TTC549 (cell line): Measurements from ENCODE around the gene ACOT2.
"Not testable (repeated sequence)": the region's sequence is repeated elsewhere in the genome, so short reads cannot be mapped to it uniquely, and the experiment has no call there.

Experiments used
- FAIRE-seq: peaks from 2 replicates; lab custom pipeline; 2012; peaks lifted over from hg19 to GRCh38; lab: Jason Lieb, UNC

The ACOT2 gene, protein sequence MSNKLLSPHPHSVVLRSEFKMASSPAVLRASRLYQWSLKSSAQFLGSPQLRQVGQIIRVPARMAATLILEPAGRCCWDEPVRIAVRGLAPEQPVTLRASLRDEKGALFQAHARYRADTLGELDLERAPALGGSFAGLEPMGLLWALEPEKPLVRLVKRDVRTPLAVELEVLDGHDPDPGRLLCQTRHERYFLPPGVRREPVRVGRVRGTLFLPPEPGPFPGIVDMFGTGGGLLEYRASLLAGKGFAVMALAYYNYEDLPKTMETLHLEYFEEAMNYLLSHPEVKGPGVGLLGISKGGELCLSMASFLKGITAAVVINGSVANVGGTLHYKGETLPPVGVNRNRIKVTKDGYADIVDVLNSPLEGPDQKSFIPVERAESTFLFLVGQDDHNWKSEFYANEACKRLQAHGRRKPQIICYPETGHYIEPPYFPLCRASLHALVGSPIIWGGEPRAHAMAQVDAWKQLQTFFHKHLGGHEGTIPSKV

DNA sequence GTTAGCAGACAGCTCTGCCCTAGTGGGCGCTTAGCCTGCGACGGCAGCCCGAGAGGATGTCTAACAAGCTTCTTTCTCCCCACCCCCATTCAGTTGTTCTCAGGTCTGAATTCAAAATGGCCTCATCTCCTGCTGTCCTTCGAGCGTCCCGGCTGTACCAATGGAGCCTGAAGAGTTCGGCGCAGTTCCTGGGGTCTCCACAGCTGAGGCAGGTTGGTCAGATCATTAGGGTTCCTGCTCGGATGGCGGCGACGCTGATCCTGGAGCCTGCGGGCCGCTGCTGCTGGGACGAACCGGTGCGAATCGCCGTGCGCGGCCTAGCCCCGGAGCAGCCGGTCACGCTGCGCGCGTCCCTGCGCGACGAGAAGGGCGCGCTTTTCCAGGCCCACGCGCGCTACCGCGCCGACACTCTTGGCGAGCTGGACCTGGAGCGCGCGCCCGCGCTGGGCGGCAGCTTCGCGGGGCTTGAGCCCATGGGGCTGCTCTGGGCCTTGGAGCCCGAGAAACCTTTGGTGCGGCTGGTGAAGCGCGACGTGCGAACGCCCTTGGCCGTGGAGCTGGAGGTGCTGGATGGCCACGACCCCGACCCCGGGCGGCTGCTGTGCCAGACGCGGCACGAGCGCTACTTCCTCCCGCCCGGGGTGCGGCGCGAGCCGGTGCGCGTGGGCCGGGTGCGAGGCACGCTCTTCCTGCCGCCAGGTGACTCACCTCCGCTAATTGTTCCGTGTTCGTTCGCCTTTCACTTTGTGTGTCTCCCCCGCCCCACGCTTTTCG, at the start of gene ACOT2:
Gene ACOT2 (plus strand): TSS at position 29 of the 774 bp plus-strand sequence. CDS start 28 bp downstream, at position 57.
- FAIRE-seq = not testable (repeated sequence)

DNA sequence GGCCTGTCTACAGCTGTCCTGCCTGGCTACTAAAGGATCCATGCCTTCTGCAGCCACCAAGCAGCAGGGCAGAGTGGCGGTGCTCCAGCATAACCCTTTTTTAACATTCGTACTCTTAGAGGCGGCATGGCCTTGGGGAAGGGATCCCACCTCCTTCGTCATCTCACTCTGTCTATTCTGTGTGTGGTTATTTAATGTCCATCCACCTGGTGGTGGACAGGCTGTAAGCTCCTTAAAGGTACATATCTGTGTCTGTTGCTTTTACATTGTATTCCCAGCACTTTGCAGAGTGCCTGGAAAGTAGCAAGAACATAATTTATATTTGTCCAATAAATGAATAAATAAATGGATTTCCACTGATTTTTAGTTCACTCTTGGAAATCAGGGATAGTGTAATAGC, 47.8 kb upstream of the ACOT2 start:
- no peak for FAIRE-seq

DNA sequence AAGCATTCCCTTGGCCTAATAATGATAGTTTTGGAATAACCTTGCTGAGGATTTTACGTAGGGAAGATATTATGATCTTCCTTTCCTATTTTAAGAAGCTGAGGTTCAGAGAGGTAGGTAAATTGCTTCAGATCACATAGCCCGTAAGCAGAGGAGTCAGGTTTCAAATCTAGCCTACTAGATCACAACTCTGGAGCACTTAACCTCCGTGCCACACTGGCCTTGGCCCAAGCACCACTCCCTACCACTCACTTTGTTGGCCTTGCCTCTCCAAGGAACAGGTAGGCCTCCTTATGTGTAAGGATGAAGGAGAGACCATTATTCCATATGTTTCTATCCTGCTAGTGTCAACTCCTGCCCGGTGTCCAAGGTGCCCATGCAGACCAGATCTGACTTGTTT, 44.5 kb upstream of the ACOT2 start:
- no peak for FAIRE-seq

DNA sequence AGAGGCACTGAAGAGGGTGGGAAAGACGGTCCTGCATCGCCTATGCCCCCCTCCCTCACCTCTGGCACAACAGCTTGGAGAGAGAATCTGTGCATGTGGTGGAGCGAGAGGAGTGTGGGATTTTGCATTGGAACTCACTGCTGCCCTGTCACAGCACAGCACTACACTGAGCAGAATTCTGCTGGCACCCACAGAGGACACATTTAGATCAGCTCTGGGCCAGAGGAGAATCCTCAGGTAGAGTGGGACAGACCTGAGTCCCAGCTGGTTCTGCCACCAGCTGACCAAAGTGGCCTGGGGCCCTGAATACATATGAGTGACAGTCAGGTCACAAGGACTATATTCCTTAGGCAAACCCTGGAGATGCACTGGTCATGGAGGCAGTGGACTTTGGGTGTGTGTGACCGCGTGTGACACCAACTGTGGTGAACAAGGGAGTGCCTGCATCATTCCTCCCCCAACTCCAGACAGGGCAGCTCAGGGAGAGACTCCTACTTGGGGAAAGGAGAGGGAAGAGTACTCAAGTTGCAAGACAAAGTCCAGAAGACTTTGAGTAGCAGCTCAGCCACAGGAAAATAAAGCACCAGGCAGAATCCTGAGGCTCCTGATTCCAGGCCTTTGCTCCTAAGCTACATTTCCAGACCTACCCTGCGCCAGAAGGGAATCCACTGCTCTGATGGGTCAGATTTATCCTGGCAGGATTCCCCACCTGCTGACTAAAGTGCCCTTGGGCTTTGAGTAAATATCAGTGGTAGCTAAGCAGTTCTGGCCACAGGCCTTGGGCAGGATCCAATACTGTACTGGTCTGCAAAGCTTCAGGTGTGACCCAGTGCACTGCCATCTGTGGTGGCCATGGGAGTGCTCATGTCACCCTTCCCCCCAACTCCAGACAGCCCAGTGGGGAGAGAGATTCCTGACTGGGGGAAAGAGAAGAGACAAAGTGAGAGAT, 42.7 kb upstream of the ACOT2 start:
- no peak for FAIRE-seq

DNA sequence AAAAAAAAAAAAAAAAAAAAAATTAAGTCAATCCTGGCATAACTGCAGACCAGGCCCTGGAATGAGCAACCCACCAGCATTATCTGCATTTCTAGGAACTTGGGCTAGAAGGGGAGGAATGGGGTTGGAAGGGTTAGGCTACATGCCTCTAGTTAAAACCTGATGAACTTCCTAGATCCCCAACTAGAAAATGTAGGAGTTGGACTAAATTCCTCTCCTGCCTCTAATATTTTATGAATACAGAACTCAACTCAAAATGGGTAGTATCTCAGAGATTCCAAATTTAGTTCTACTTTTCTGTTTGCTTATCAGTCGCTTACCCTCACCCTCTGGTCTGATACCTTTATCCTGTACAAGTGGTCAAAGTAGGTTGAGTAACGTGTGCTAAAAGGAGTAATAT, 39.7 kb upstream of the ACOT2 start:
- not testable (repeated sequence) for FAIRE-seq

DNA sequence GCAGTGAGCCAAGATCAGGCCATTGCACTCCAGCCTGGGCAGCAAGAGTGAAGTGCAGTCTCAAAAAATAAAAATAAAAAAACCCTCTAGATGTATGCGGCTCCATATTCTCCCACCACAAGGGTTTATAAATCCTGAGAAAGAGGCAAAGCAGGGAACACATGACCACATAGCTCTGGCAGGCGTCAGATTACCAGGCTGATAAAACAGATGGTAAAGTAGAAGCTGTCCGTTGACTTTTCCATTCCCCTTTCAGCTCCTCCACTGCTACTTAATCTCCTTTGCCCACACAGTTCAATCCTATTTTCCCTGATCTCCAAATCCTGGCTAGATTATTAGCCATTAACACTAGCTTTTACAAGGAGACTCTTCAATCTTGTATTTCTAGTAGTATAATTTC, 37.0 kb upstream of the ACOT2 start:
- FAIRE-seq = not testable (repeated sequence)

DNA sequence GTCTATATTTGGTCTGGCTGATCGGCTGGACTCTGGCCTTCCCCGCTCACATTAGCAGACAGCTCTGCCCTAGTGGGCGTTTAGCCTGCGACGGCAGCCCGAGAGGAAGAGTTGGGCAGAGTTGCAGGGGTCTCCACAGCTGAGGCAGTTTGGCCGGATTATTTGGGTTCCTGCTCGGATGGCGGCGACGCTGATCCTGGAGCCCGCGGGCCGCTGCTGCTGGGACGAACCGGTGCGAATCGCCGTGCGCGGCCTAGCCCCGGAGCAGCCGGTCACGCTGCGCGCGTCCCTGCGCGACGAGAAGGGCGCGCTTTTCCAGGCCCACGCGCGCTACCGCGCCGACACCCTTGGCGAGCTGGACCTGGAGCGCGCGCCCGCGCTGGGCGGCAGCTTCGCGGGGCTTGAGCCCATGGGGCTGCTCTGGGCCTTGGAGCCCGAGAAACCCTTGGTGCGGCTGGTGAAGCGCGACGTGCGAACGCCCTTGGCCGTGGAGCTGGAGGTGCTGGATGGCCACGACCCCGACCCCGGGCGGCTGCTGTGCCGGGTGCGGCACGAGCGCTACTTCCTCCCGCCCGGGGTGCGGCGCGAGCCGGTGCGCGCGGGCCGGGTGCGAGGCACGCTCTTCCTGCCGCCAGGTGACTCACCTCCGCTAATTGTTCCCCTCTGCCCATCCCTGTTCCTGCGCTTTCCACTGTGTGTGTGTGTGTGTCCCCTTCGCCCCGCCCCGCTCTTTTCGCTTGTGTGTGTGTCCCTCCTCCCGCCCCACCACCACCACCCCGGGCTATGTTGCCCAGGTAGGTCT, 31.6 kb upstream of the ACOT2 start:
- FAIRE-seq = not testable (repeated sequence)

DNA sequence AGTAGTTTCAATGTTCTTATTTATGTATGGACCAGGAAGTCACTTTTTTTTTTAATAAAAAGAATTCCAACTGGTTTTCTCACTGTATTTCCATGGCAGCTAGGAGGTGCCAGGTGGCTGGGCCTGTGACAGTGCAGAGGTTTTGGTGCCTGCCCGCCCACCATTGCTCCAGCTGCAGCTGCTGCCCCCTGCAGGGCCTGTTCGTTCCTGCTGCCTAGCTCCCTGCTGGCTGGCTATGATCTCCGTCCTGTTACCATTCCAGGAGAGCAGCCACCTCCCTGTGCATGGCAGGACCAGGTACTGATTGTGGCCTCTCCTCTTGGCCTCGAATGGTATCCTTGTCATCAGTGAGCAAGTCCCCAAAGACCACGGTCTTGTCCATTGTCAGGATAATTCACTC, 30.0 kb upstream of the ACOT2 start:
- FAIRE-seq = not testable (repeated sequence)

DNA sequence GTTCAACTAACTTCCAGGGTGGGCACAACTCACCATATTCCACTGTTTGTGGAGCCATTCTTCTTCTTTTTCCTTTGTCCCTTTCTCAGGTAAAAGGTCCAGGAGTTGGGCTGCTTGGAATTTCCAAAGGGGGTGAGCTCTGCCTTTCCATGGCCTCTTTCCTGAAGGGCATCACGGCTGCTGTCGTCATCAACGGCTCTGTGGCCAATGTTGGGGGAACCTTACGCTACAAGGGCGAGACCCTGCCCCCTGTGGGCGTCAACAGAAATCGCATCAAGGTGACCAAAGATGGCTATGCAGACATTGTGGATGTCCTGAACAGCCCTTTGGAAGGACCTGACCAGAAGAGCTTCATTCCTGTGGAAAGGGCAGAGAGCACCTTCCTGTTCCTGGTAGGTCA, 26.1 kb upstream of the ACOT2 start:
- FAIRE-seq = not testable (repeated sequence)

DNA sequence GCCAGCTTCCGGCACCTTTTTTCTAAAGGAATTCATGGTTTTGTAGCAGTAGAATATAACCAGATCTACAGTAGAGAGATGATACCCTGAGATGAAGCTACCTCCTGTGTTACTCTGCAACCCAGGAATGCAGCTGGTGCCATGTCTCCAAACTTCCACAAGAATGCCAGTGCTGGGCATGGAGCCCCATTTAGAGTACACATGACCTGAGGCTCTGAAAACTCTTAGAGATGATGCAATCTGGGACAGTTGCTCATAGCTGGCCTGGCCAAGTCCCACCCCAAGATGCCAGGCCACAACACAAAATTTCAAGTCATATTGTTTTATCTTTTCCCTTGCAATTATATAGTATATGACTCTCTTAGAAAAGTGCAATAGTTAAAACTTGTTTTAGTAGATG, 23.7 kb upstream of the ACOT2 start:
- FAIRE-seq = not testable (repeated sequence)

DNA sequence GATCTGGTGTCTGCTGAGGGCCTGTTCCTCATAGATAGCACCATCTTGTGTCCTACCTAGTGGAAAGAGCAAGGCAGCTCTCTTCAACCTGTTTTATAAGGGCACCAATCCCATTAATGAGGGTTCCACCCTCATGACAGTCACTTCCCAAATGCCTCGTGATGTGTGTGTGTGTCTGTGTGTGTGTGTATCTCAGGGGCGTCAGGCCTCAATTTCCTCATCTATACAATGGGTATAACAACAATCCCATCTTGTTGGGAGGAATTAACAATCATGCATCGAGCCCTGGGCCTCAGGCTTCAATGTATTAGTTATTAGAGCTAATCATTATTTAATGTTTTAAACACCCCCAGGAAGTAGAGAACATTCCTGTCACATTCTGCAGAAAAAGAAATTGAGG, 19.9 kb upstream of the ACOT2 start:
- FAIRE-seq = not testable (repeated sequence)

DNA sequence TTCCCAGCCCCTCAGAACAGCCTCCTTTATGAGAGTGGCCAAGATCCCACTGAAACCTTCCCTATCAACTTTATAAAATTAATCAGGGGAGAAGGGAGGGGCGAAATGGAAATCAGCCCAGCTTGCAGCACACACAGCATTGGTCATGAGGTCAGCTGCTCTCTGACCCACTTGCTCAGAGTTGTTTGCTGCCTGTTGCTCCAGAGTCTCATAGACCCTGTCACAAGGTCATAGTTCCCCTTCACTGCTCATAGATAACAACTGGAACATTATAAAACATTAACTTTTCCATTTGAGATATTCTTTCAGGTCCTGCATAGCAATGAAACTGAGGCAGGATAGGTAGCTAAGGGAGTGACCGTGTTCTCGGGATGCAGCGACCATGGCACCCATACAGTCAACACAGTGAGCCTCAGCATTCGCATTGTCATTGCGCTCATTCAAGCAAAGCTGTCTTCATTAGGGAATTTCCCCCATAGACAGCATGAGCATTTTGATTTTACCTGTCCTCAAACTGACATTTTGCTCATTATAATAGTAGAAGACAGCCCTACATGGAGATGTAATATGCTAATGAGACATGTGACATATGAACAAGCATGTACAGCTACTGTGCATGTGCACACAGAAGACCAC, 19.0 kb upstream of the ACOT2 start:
- FAIRE-seq = not testable (repeated sequence)

DNA sequence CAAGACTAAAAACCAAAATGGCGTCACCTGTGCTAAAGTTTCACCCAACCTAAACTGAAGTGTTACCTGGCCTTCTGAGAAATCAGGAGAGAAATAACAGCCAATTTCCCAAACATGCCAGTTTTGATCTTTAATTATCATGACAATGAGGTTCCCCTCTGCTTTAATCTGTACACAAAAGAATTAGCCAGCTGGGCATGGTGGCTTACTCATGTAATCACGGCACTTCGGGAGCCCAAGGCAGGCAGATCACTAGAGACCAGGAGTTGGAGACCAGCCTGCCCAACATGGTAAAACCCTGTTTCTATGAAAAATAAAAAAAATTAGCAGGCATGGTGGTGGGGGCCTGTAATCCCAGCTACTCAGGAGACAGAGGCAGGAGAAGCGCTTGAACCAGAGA, 15.2 kb upstream of the ACOT2 start:
- no peak for FAIRE-seq

DNA sequence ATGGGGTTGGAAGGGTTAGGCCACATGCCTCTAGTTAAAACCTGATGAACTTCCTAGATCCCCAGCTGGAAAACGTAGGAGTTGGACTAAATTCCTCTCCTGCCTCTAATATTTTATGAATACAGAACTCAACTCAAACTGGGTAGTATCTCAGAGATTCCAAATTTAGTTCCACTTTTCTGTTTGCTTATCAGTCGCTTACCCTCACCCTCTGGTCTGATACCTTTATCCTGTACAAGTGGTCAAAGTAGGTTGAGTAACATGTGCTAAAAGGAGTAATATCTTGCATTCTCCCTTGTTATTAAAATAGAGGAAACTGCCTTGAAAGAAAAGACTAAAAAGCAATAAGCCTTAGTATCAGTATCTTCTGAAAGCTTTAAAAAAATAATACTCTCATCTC, 11.8 kb upstream of the ACOT2 start:
- FAIRE-seq = not testable (repeated sequence)

DNA sequence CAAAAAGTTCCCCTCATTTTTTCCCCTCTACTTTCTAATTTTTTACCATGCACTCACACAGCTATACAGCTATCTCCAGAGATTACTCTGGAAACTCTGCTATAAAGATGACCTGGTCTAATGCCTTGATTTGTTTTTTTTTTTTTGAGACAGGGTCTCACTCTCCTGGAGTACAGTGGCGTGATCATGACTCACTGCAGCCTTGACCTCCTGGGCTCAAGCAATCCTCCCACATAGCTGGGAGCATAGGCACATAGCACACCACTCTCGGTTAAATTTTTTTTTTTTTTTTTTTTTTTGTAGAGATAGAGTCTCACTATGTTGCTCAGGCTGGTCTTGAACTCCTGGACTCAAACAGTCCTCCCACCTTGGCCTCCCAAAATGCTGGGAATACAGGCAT, 10.8 kb upstream of the ACOT2 start:
- FAIRE-seq = not testable (repeated sequence)

DNA sequence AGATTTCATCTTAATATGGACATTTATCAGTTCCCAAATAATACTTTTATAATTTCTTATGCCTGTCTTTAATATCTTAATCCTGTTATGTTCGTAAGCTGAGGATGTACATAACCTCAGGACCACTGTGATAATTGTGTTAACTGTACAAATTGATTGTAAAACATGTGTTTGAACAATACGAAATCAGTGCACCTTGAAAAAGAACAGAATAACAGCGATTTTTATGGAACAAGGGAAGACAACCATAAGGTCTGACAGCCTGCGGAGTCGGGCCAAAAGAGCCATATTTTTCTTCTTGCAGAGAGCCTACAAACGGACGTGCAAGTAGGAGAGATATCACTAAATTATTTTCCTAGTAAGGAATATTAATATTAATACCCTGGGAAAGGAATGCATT, 6.8 kb upstream of the ACOT2 start:
- FAIRE-seq = not testable (repeated sequence)

DNA sequence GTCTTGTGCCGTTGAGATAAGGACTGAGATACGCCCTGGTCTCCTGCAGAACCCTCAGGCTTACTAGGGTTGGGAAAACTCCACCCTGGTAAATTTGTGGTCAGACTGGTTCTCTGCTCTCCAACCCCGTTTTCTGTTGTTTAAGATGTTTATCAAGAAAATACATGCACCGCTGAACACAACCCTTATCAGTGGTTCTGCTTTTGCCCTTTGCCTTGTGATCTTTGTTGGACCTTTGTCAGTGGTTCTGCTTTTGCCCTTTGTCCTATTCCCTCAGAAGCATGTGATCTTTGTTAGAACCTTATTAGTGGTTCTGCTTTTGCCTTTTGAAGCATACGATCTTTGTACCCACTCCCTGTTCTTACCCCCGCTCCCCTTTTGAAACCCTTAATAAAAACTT, 6.3 kb upstream of the ACOT2 start:
- not testable (repeated sequence) for FAIRE-seq

DNA sequence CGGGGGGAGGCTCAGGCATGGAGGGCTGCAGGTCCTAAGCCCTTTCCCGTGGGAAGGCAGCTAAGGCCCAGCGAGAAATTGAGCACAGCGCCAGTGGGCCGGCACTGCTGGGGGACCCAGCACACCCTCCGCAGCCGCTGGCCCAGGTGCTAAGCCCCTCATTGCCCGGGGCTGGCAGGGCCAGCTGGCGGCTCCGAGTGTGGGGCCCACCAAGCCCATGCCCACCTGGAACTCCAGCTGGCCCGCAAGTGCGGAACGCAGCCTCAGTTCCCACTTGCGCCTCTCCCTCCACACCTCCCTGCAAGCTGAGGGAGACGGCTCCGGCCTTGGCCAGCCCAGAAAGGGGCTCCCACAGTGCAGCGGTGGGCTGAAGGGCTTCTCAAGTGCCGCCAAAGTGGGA, 2.6 kb upstream of the ACOT2 start:
- FAIRE-seq = not testable (repeated sequence)

DNA sequence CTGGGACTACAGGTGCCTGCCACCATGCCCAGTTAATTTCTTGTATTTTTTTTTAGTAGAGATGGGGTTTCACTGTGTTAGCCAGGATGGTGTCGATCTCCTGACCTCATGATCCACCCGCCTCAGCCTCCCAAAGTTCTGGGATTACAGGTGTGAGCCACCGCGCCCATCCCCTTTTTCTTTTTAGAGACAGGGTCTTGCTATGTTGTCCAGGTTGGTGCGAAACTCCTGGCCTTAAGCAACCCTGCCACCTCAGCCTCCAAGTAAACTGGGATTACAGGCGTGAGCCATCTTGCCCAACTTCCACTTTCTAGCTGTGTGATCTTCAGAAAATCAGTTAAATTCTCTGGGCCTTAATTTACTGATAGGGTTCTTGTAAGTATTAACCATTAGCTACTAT, 2.1 kb upstream of the ACOT2 start:
- not testable (repeated sequence) for FAIRE-seq

DNA sequence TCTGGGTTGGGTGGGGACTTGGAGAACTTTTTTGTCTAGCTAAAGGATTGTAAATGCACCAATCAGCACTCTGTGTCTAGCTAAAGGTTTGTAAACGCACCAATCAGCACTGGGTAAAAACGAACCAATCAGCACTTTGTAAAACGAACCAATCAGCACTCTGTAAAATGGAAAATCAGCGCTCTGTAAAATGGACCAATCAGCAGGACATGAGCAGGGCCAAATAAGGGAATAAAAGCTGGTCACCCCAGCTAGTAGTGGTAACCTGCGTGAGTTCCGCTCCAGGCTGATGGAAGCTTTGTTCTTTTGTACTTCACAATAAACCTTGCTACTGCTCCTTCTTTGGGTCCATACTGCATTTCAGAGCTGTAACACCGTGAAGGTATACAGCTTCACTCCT, 1.7 kb upstream of the ACOT2 start:
- FAIRE-seq = no peak
